SK-N-SH (cell line): ENCODE data around the gene SFXN1. TPM values are rescaled to one million over a fixed set of nuclear protein-coding genes. Genes with fewer than 3 reads are reported as not detected.

Experiments
- CTCF ChIA-PET: fragments of 300-600, 350-600 bp; formaldehyde crosslinking; extraction: SDS; loops from one replicate; lab custom pipeline; 2021; lab: Yijun Ruan, JAX
- POLR2A ChIA-PET: fragments of 350-600 bp; sonication (Branson Sonifier 250); formaldehyde crosslinking; extraction: SDS; loops from one replicate; lab custom pipeline; 2020; ENCODE audit warnings: antibody characterized with exemption, inconsistent platforms; lab: Yijun Ruan, JAX
- DNase-seq: peaks from one replicate; pipeline ENCODE4 v3.0.0; 2012
- H2AFZ ChIP-seq: fragments of 200-600 bp; sonication (generic); 2 replicates; pipeline ENCODE4 v1.8.1; 2016; ENCODE audit warnings: antibody characterized with exemption, mild to moderate bottlenecking, low read depth
- H3F3A ChIP-seq: fragments of 200-600 bp; sonication (generic); replicated peaks from 2 replicates; pipeline ENCODE3; 2016; ENCODE audit warnings: antibody characterized with exemption, mild to moderate bottlenecking; ENCODE audit not compliant: insufficient read depth
- H3K27ac ChIP-seq, 2 experiments: fragments of 200-500 bp in 1 of 2; fragments of 200-600 bp in 1 of 2; sonication (Bioruptor generic) in 1 of 2; sonication (generic), shearing (Covaris generic) in 1 of 2; 2 replicates each; pipeline versions ENCODE4 v1.5.1 to v1.6.1; 2014 to 2016; ENCODE audit warnings: low read depth in 2 of 2, inconsistent platforms in 1 of 2, low read length in 1 of 2, mild to moderate bottlenecking in 1 of 2, mixed read lengths in 1 of 2
- H3K27me3 ChIP-seq: fragments of 200-600 bp; sonication (generic), shearing (Covaris generic); 2 replicates; pipeline ENCODE4 v1.6.1; 2016; ENCODE audit warnings: mixed run types; ENCODE audit not compliant: insufficient read depth
- H3K36me3 ChIP-seq, 2 experiments: fragments of 200-500 bp in 1 of 2; fragments of 200-600 bp in 1 of 2; sonication (Bioruptor generic) in 1 of 2; sonication (generic) in 1 of 2; replicated peaks in 1 of 2; 2 replicates each; pipeline versions ENCODE3 to v1.5.1; 2014 to 2016; ENCODE audit warnings: low read length in 1 of 2, mild to moderate bottlenecking in 1 of 2; ENCODE audit not compliant: insufficient read depth in 2 of 2, control insufficient read depth in 1 of 2
- H3K4me1 ChIP-seq, 2 experiments: fragments of 200-500 bp in 1 of 2; fragments of 200-600 bp in 1 of 2; sonication (Bioruptor generic) in 1 of 2; sonication (generic), shearing (Covaris generic) in 1 of 2; 2 replicates each; pipeline versions ENCODE4 v1.5.1 to v1.6.1; 2014 to 2016; ENCODE audit warnings: low read depth in 1 of 2, low read length in 1 of 2, mixed run types in 1 of 2; ENCODE audit not compliant: insufficient read depth in 2 of 2, control insufficient read depth in 1 of 2
- H3K4me2 ChIP-seq: fragments of 200-600 bp; sonication (generic), shearing (Covaris generic); 2 replicates; pipeline ENCODE4 v1.6.1; 2017; ENCODE audit warnings: mixed run types
- H3K4me3 ChIP-seq, 2 experiments: fragments of 200-500 bp in 1 of 2; fragments of 200-600 bp in 1 of 2; sonication (Bioruptor generic) in 1 of 2; sonication (generic), shearing (Covaris generic) in 1 of 2; 2 replicates each; pipeline versions ENCODE4 v1.5.1 to v1.8.1; 2014 to 2016; ENCODE audit warnings: low read depth in 2 of 2, inconsistent platforms in 1 of 2, low read length in 1 of 2, mild to moderate bottlenecking in 1 of 2, mixed read lengths in 1 of 2, moderate library complexity in 1 of 2
- H3K79me2 ChIP-seq: fragments of 200-600 bp; sonication (generic); 2 replicates; pipeline ENCODE4 v1.8.1; 2017; ENCODE audit warnings: mild to moderate bottlenecking; ENCODE audit not compliant: insufficient read depth
- H3K9ac ChIP-seq: fragments of 200-600 bp; sonication (generic); 2 replicates; pipeline ENCODE4 v1.6.1; 2017; ENCODE audit warnings: mixed run types
- H3K9me2 ChIP-seq: fragments of 200-600 bp; sonication (generic); 2 replicates; pipeline ENCODE4 v1.6.1; 2017; ENCODE audit warnings: mixed run types
- H3K9me3 ChIP-seq: fragments of 200-600 bp; sonication (generic); 2 replicates; pipeline ENCODE4 v1.6.1; 2017; ENCODE audit warnings: mixed run types, mild to moderate bottlenecking, moderate library complexity
- H4K20me1 ChIP-seq: fragments of 200-600 bp; sonication (generic); 2 replicates; pipeline ENCODE4 v1.6.1; 2017; ENCODE audit warnings: mild to moderate bottlenecking, mixed run types; ENCODE audit not compliant: insufficient read depth
- CHD2 ChIP-seq: fragments of 150-350 bp; IDR thresholded peaks from 2 replicates; pipeline ENCODE4 v1.6.1; 2018; ENCODE audit warnings: low read length; ENCODE audit not compliant: partially characterized antibody
- ELF1 ChIP-seq: IDR thresholded peaks from 2 replicates; pipeline ENCODE4 v1.4.0; 2012
- EP300 ChIP-seq, 2 experiments: IDR thresholded peaks; 2 replicates each; pipeline versions ENCODE4 v1.4.0 to v1.6.1; 2012; ENCODE audit warnings: borderline replicate concordance in 1 of 2, low read depth in 1 of 2, low read length in 1 of 2
- EZH2phosphoT487 ChIP-seq: fragments of 200-600 bp; sonication (generic); IDR thresholded peaks from 2 replicates; pipeline ENCODE4 v1.6.1; 2017; ENCODE audit warnings: low read depth, mixed run types, mild to moderate bottlenecking, antibody characterized with exemption, moderate library complexity, borderline replicate concordance
- FOSL2 ChIP-seq: IDR thresholded peaks from 2 replicates; pipeline ENCODE4 v1.4.0; 2012; ENCODE audit warnings: low read depth, mild to moderate bottlenecking, moderate library complexity, borderline replicate concordance
- FOXJ3 ChIP-seq: sonication (generic); formaldehyde crosslinking; IDR thresholded peaks from 2 replicates; pipeline ENCODE4 v1.5.1; 2020; ENCODE audit warnings: mild to moderate bottlenecking, missing genetic modification reagents
- GABPA ChIP-seq: IDR thresholded peaks from 2 replicates; pipeline ENCODE4 v1.4.0; 2012; ENCODE audit warnings: low read depth, mild to moderate bottlenecking
- JUND ChIP-seq: IDR thresholded peaks from 2 replicates; pipeline ENCODE4 v1.4.0; 2012
- RCOR1 ChIP-seq: fragments of 150-350 bp; IDR thresholded peaks from 2 replicates; pipeline ENCODE4 v1.6.1; 2017; ENCODE audit warnings: antibody characterized with exemption, low read length
- SMC3 ChIP-seq: IDR thresholded peaks from 2 replicates; pipeline ENCODE4 v1.6.1; 2012; ENCODE audit warnings: low read depth, low read length, improper control_type of control experiment
- TCF12 ChIP-seq: IDR thresholded peaks from 2 replicates; pipeline ENCODE4 v1.4.0; 2012
- WGBS: methylation state at CpG from one replicate; pipeline ENCODE4 v1.1.6; 2017; ENCODE audit warnings: low lambda C conversion rate; 5-methylcytosine and 5-hydroxymethylcytosine counted together
- polyA plus RNA-seq, 3 experiments: library from polyadenylated mRNA; depleted of rRNA; stranded (reverse); fragments of >200 nt; gene quantifications; 2 replicates each; pipeline ENCODE4 v1.2.3, GENCODE V29; 2012
- TF ChIP-seq, protein P1 (sequence below): IDR thresholded peaks from 2 replicates; pipeline ENCODE4 v1.6.1; 2012; ENCODE audit warnings: mild to moderate bottlenecking, low read depth, low read length, moderate library complexity
- TF ChIP-seq, protein P2 (sequence below): IDR thresholded peaks from 2 replicates; pipeline ENCODE4; 2012
- TF ChIP-seq, protein P3 (sequence below): fragments of 150-350 bp; IDR thresholded peaks from 2 replicates; pipeline ENCODE4 v1.6.1; 2016; ENCODE audit warnings: mild to moderate bottlenecking, low read depth, low read length

SFXN1 gene
- polyA plus RNA-seq, 1 of the 3 experiments (the other 2 are of a cell fraction): 73.6 TPM

GRCh38 chr5:175517824-175518450 lies 39.6 kb downstream of the SFXN1 start:
- Histone ChIP-seq H3K9me2 (no peaks in the 10 kb centered on the region), H3K27ac (peak overlapping the region in 1 of 2 experiments; percentile 30; a peak in 1 of 4 replicates), H3K4me1 (no peaks in the 10 kb centered on the region; a peak in 1 of 4 replicates), H3K79me2 (no peaks in the 10 kb centered on the region), H3F3A (no peaks in the 10 kb centered on the region), H3K9me3 (no peaks in the 10 kb centered on the region), H3K9ac (no peak overlapping the region), H3K36me3 (peaks cover 56 to 91% of the 10 kb centered on the region in 2 experiments), H2AFZ (no peak overlapping the region), H3K27me3 (no peaks in the 10 kb centered on the region), H3K4me2 (no peak overlapping the region), H4K20me1 (no peaks in the 10 kb centered on the region), H3K4me3 (no peak overlapping the region; a peak in 1 of 4 replicates)
- ChIA-PET POLR2A (interaction anchor here (0.6 kb wide), 1 partner anchor 17 kb away, joined by 4 read pairs; no protein-coding TSS in a partner anchor), CTCF (interaction anchor here (2.8 to 6.7 kb wide), 2 partner anchors 15 to 211 kb away, joined by 13 to 46 read pairs; no protein-coding TSS in a partner anchor)
- no peak for DNase-seq
- 68% methylated on average over 7 of the region's 7 CpGs for WGBS
- TF ChIP-seq RCOR1: no peak
- no peak for TF ChIP-seq SMC3
- TF ChIP-seq TCF12: peak; percentile 47; the same call in 1 of the 2 replicates
- TF ChIP-seq, protein P1, sequence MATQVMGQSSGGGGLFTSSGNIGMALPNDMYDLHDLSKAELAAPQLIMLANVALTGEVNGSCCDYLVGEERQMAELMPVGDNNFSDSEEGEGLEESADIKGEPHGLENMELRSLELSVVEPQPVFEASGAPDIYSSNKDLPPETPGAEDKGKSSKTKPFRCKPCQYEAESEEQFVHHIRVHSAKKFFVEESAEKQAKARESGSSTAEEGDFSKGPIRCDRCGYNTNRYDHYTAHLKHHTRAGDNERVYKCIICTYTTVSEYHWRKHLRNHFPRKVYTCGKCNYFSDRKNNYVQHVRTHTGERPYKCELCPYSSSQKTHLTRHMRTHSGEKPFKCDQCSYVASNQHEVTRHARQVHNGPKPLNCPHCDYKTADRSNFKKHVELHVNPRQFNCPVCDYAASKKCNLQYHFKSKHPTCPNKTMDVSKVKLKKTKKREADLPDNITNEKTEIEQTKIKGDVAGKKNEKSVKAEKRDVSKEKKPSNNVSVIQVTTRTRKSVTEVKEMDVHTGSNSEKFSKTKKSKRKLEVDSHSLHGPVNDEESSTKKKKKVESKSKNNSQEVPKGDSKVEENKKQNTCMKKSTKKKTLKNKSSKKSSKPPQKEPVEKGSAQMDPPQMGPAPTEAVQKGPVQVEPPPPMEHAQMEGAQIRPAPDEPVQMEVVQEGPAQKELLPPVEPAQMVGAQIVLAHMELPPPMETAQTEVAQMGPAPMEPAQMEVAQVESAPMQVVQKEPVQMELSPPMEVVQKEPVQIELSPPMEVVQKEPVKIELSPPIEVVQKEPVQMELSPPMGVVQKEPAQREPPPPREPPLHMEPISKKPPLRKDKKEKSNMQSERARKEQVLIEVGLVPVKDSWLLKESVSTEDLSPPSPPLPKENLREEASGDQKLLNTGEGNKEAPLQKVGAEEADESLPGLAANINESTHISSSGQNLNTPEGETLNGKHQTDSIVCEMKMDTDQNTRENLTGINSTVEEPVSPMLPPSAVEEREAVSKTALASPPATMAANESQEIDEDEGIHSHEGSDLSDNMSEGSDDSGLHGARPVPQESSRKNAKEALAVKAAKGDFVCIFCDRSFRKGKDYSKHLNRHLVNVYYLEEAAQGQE: no peak
- TF ChIP-seq, protein P2, sequence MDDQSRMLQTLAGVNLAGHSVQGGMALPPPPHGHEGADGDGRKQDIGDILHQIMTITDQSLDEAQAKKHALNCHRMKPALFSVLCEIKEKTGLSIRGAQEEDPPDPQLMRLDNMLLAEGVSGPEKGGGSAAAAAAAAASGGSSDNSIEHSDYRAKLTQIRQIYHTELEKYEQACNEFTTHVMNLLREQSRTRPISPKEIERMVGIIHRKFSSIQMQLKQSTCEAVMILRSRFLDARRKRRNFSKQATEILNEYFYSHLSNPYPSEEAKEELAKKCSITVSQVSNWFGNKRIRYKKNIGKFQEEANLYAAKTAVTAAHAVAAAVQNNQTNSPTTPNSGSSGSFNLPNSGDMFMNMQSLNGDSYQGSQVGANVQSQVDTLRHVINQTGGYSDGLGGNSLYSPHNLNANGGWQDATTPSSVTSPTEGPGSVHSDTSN: 0 out of 2 replicates have a peak, but pooled peaks have one; percentile 23
- peak; percentile 65 for TF ChIP-seq FOSL2
- TF ChIP-seq JUND: peak; percentile 75

DNA sequence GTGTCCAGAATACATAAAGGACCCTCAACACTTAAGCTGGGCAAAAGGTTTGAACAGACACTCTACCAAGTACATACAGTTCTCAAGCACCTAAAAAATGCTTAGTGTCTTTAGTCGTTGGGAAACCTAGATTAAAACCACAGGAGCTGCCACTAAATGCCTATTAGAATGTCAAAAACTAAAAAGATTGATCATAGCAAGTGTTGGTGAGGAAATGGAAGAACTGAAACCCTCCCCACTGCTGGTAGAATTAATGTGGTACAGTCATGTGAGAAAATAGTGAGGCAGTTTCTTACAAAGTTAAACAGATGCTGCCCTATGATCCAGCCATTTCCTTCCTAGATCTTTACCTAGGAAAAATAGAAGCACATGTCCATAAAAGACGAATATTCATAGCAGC lies 40.6 kb downstream of the SFXN1 start:
- H3K9me3 ChIP-seq: no peaks in the 10 kb centered on the region
- ChIA-PET CTCF (interaction anchor here (0.9 to 6.7 kb wide), 3 partner anchors 14 to 211 kb away, joined by 3 to 46 read pairs (median 4); no protein-coding TSS in a partner anchor), POLR2A (no interaction called here)
- H2AFZ ChIP-seq: no peak overlapping the region
- H3K79me2 ChIP-seq: no peaks in the 10 kb centered on the region
- H3K4me3 ChIP-seq: no peak overlapping the region
- H3F3A ChIP-seq: no peaks in the 10 kb centered on the region
- H3K4me1 ChIP-seq: no peaks in the 10 kb centered on the region; a peak in 1 of 4 replicates
- H3K36me3 ChIP-seq: peaks cover 49 to 89% of the 10 kb centered on the region in 2 experiments
- TF ChIP-seq CHD2 (no peak), FOSL2 (no peak), ELF1 (no peak), EP300 (IDR thresholded peaks at IDR 0.05; ENCODE audit: borderline replicate concordance in 1 of 2, low read depth in 1 of 2, low read length in 1 of 2) (no peak), GABPA (no peak), JUND (no peak), FOXJ3 (CRISPR knock-in tag) (no peak), EZH2phosphoT487 (no peak)
- TF ChIP-seq, protein P3, sequence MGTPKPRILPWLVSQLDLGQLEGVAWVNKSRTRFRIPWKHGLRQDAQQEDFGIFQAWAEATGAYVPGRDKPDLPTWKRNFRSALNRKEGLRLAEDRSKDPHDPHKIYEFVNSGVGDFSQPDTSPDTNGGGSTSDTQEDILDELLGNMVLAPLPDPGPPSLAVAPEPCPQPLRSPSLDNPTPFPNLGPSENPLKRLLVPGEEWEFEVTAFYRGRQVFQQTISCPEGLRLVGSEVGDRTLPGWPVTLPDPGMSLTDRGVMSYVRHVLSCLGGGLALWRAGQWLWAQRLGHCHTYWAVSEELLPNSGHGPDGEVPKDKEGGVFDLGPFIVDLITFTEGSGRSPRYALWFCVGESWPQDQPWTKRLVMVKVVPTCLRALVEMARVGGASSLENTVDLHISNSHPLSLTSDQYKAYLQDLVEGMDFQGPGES: no peak
- TF ChIP-seq, protein P2: no peak
- H3K4me2 ChIP-seq: no peak overlapping the region
- no peak for DNase-seq
- no peak overlapping the region for H3K27ac ChIP-seq
- no peaks in the 10 kb centered on the region for H4K20me1 ChIP-seq
- no peaks in the 10 kb centered on the region for H3K27me3 ChIP-seq
- 89% methylated on average over 2 of the region's 2 CpGs for WGBS
- H3K9ac ChIP-seq: no peak overlapping the region
- H3K9me2 ChIP-seq: no peaks in the 10 kb centered on the region
